HG03039 (cell line): Measurements from ENCODE around the gene LHFPL6.

Experiments
- ATAC-seq: cut with Tn5 transposase; IDR thresholded peaks from one replicate; pipeline ENCODE4 v1.9.1; 2021; ENCODE audit warnings: mild to moderate bottlenecking, moderate library complexity; ENCODE audit not compliant: unreplicated experiment

Gene LHFPL6

GRCh38 chr13:39474600-39474999 is 128.4 kb downstream of the LHFPL6 start:
- no peak for ATAC-seq

DNA sequence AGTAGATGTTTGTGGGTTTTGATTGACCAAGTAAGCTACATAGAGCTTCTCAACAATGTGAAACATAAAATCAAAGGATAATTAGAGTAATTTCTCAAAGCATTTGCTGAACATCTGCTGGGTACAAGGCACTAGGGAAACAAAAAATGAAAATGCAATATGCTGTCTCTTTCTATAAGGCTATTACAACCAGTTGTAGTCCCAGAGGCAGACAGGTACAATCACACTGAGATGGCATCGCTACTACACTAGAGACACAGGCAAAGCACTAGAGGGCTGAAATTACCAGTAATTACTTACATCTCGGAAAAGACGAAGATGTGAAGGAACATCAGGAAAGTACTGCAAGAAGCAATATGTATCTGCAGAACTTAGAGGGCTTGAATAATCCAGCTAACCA is 133.3 kb downstream of the LHFPL6 start:
- ATAC-seq, result no peak

GRCh38 chr13:39468306-39468705 is 134.7 kb downstream of the LHFPL6 start:
- ATAC-seq, result no peak

DNA sequence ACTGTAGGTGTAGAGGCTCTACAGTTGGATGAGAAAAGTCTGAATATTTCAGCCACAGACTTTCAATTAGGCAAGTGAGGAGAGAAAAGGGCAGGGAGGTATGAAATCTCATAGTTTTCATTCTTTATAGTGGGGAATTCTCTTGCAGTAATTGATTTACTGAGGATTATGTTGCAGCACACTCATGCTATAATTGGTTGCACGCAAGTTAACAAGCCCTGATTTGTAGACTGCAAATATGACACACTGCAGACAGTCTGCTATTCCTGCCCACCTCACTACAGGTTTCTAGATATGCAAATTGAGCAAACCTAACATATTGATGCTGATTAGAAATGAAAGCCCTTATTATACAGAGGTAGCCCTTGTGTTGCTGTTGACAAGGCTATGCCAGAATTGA is 139.4 kb downstream of the LHFPL6 start:
- ATAC-seq, result no peak

GRCh38 chr13:39462906-39463305 is 140.1 kb downstream of the LHFPL6 start:
- no peak for ATAC-seq

- no peak for ATAC-seq
Observed at GRCh38 chr13:39462428-39462827, 140.6 kb downstream of the LHFPL6 start.

DNA sequence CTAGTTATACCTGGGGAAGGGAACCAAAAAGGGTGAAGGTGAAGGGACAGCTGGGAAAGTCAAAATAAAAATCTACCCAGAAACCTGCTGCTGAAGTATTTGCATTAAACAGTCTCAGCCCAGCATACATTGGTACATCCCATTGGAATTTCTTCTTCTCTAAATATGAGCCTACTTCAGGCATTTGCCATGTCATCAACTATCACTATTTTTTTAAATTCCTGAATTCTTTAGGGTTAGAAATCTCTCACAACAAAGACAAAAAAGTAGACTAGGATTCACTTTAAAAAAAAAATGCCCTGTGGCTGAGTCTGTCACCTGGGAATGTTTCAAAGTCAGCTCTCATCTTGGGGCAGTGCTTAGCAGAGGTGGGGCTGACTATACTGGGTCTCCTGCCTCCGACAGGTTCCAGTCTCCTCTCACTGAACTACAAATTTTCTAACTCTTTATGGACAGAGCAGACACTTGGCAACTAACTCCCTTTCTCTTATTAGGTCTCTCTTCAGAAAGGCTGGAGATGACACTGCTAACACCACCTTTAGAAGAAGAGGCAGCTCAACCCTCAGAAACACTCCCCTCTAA is 141.2 kb downstream of the LHFPL6 start:
- ATAC-seq, result no peak

GRCh38 chr13:39457274-39457673 is 145.7 kb downstream of the LHFPL6 start:
- ATAC-seq, result no peak

DNA sequence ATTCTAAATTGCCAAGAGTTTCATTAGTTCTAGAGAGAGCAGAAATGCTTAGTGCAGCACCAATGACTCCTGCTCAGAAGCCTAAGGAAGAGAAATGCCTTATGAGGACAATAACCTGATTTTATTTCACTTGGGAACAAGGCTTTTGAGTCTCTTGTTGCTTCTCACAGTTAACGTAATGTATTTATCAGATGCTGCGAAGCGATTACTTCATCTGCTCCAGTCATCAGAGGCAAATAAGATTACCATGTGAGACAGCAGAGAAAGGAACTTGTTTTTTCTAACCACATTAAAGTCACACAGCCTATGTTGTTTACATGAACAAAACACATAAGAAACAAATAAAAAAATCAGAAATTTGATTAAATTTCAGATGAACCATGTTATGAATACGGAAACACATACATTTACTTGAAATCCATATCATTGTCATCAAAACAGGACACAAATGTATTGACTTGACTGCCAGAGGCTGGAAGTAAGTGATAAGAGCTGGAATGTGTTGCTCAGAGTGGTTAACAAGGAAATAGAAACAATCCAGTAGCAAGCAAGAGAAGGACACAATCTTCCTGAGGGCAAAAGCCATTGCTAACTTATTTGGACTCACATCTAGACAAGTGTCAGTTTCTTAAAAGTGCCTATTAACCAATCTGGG is 147.3 kb downstream of the LHFPL6 start:
- ATAC-seq, result no peak

DNA sequence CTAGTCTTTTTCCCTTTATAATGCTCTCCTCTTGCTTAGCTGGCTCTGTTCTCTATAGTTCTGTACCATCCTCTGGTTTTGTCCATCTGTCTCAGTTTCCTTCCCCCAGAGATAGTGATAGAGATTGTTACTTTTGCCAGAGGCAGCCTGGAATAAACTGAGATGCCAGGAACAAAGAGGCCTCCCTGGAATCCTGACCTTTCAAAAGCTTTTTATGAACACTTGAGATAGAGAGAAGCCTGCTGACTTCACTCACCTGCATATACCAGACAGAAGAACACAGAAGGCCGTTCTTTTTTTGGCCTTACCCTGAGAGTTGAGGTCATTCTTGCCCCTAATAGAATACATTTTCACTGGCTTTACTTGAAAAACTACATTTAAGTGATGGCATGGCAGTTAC is 150.2 kb downstream of the LHFPL6 start:
- no peak for ATAC-seq

- no peak for ATAC-seq
Observed at GRCh38 chr13:39452417-39452816, 150.6 kb downstream of the LHFPL6 start.

DNA sequence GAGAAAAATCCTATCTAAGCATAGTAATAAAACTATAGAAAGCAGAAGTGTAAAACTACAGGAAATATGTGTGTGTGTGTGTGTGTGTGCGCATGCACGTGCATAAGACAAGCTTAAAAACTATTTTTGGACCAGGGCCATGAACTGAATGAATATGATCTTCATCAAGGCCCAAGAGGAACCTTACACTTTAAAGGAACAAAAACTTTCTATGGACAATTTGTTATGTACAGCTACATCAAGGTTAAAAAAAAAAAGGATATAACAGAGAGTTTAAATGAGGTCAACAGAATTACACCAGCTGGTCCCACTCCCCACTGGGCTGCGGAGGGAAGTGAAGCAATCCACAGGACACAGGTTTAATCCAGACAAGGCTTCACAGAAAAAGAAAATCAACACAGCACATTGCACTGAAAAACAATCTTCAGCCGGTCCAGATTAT is 151.1 kb downstream of the LHFPL6 start:
- ATAC-seq, result no peak

DNA sequence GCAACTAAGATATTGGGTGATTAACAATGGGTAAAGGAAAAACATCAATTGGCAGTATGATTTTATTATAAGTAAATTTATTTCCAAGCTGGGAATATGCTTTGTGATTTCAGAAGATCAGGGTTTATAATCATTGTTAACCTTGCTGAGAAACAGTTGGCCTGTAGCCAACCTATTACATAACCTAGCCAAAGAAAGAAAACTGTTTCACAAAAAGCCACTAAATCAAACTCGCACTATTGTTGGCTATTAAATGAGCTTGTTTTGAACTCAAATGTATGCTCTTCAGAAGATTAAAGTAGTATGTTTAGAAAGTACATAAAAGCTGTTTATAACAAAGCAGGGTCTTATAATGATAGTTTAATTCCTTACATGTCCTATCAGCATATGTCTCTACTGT is 151.7 kb downstream of the LHFPL6 start:
- no peak for ATAC-seq

DNA sequence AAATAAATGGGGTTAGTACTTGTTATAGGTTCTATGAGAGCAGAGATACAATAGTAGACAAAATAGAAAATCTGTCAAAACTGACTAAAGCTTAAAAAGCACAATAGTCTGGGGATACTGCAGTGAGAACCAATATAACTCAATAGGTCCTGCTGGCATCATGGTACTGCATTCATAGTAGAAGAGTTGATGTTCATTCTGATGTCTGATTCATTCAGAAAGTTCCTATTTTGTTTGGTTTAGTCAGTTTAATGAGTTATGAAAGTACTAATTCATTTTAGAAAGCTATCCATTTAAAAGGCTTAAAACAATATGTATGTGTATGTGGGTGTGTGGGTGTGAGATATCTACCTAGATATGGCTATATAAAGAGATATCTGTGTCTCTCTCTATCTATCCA is 152.8 kb downstream of the LHFPL6 start:
- no peak for ATAC-seq

DNA sequence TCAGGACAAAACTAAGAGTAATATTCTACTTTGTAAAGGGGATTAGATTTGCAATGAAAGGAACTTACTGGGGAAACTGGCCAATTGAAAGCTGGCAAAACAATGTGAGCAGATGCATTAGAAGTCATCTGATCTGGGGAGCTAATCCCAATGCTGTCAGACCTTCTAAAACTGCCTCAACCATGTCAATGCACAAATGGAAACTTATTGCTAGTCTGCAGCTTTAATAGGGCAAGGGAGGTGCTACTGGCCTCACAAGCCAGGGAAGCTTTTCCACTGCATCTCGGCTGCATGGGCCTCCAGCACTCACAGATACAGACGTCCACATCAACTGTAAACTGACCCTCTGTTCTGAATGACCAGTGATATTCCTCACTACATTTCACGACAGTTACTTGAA is 154.2 kb downstream of the LHFPL6 start:
- ATAC-seq, result no peak

GRCh38 chr13:39446865-39447264 is 156.1 kb downstream of the LHFPL6 start:
- ATAC-seq, result no peak

- no peak for ATAC-seq
Observed at GRCh38 chr13:39444866-39445265, 158.1 kb downstream of the LHFPL6 start.

DNA sequence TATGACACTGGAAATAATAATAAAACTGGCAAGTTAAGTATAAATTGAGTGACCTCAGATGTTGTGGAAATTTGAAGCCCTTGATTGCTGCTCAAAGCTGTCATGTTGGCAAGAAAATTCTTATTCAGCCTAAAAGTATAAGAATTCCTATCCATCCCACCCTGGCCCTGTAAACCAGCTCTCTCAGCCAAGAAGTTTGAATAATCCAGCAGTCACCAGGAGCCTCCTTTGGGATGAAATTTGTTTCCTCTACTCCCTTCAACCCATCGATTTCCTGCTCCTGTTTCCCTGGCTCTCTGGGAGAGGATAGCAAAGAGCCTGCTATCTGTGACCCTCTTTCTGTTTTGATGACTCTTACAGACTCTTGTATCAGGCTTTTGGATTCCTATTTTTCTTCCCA is 169.3 kb downstream of the LHFPL6 start:
- no peak for ATAC-seq

- ATAC-seq, result no peak
Observed at GRCh38 chr13:39432196-39432595, 170.8 kb downstream of the LHFPL6 start.

DNA sequence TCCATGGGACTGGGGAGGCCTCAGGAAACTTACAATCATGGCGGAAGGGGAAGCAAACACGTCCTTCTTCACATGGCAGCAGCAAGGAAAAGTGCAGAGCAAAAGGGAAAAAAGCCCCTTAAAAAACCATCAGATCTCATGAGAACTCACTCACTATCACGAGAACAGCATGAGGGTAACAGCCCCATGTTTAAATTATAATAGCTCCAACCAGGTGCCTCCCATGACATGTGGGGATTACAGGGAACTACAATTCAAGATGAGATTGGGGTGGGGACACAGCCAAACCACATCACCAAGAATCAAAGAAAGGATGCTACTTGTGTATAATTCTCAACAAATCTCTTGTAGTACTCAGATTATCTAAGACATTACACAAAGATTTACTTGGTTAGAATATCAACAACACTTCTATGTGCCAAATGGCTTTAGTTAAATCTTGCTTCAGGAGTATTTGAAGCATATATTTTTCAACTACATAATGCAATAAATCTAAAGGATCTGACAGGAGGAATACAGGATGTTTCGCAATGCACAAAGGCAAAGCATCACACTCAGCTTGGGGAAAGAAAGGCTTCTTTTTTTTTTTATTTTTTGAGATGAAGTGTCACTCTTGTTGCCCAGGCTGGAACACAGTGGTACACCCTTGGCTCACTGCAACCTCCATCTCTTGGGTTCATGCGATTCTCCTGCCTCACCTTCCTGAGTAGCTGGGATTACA is 180.0 kb downstream of the LHFPL6 start:
- ATAC-seq, result no peak

DNA sequence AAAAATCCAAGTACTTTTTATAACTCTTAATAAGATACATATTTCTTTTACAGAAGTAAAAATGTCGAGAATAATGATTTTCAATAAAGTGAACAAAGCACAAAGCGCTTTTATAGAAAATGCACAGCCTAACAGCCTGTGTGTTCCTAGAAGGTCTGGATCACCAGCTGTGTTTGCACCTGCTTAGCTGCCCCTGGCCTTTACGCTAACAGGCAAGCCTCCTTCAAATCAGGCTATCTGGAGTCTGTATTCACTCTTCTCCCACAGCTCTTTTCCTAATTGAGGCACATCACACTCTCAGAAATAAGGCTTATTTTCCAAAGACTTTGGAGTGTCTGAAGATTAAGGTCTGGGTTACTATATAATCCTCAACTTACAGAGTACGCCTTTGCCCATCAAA is 183.1 kb downstream of the LHFPL6 start:
- ATAC-seq, result no peak

- ATAC-seq, result no peak
Observed at GRCh38 chr13:39419068-39419467, 183.9 kb downstream of the LHFPL6 start.
